CD4-positive, alpha-beta T cell (primary cell): ENCODE measurements around the gene POR. TPM values are rescaled to one million over a fixed set of nuclear protein-coding genes. Genes with fewer than 3 reads are reported as not detected.

Experiments used
- ATAC-seq: fragments of 200-7000 bp; cut with Tn5 transposase; one replicate; pipeline ENCODE4 v1.10.0; 2022; ENCODE audit warnings: mild to moderate bottlenecking; ENCODE audit not compliant: poor library complexity
- CTCF ChIA-PET: fragments of 350-600 bp; sonication (Branson Sonifier 250); formaldehyde crosslinking; loops from one replicate; lab custom pipeline; 2021; ENCODE audit warnings: antibody characterized with exemption, inconsistent platforms; lab: Charles Lee
- POLR2A ChIA-PET: fragments of 350-600 bp; sonication (Branson Sonifier 250); formaldehyde crosslinking; loops from one replicate; lab custom pipeline; 2021; ENCODE audit warnings: antibody characterized with exemption, inconsistent platforms; lab: Charles Lee
- DNase-seq, 14 experiments: peaks; one replicate each; pipeline ENCODE4 v3.0.0-alpha.2; 2013 to 2020; ENCODE audit warnings: mixed read lengths in 2 of 14
- H3K27ac ChIP-seq, 2 donors: one replicate each; pipeline versions ENCODE4 v1.5.1 to v1.7.0; 2013; ENCODE audit warnings: low read length in 2 of 2, low read depth in 1 of 2, mild to moderate bottlenecking in 1 of 2
- H3K27me3 ChIP-seq, 2 experiments: 1 replicate in 1 of 2; 2 replicates in 1 of 2; pipeline versions ENCODE4 v1.6.1 to v1.7.0; 2013; ENCODE audit warnings: low read length in 2 of 2, control low read depth in 1 of 2, mild to moderate bottlenecking in 1 of 2, moderate library complexity in 1 of 2; ENCODE audit not compliant: insufficient read depth in 2 of 2, control insufficient read depth in 1 of 2
- H3K36me3 ChIP-seq: one replicate; pipeline ENCODE4 v1.6.1; 2013; ENCODE audit warnings: low read length, control low read depth; ENCODE audit not compliant: insufficient read depth
- H3K4me1 ChIP-seq: one replicate; pipeline ENCODE4 v1.6.1; 2013; ENCODE audit warnings: low read length, control low read depth; ENCODE audit not compliant: insufficient read depth
- H3K4me3 ChIP-seq: one replicate; pipeline ENCODE4 v1.5.1; 2013; ENCODE audit warnings: mild to moderate bottlenecking, low read length, moderate library complexity
- H3K9me3 ChIP-seq, 2 experiments: 1 replicate in 1 of 2; 2 replicates in 1 of 2; pipeline versions ENCODE4 v1.6.1 to v1.7.0; 2013; ENCODE audit warnings: low read length in 2 of 2, mild to moderate bottlenecking in 2 of 2, control low read depth in 1 of 2, moderate library complexity in 1 of 2; ENCODE audit not compliant: control insufficient read depth in 1 of 2, insufficient read depth in 1 of 2
- H3K27ac Mint-ChIP-seq: one replicate; pipeline ENCODE4 v1.8.0; 2020; ENCODE audit warnings: mixed read lengths
- H3K27me3 Mint-ChIP-seq: one replicate; pipeline ENCODE4 v1.8.0; 2021; ENCODE audit warnings: mixed read lengths
- H3K36me3 Mint-ChIP-seq: one replicate; pipeline ENCODE4 v1.8.0; 2021; ENCODE audit warnings: low read depth, mixed read lengths
- H3K4me1 Mint-ChIP-seq: one replicate; pipeline ENCODE4 v1.8.0; 2021; ENCODE audit warnings: low read depth, mixed read lengths
- H3K4me3 Mint-ChIP-seq: one replicate; pipeline ENCODE4 v1.8.0; 2020; ENCODE audit warnings: mild to moderate bottlenecking, mixed read lengths
- H3K9me3 Mint-ChIP-seq: one replicate; pipeline ENCODE4 v1.8.0; 2020; ENCODE audit warnings: mixed read lengths
- CTCF ChIP-seq: fragments of 200-600 bp; IDR thresholded peaks from one replicate; pipeline ENCODE4 v1.8.0; 2022; ENCODE audit warnings: antibody characterized with exemption, mild to moderate bottlenecking
- intact Hi-C, 2 experiments: fragments of 100-400 bp; cut with DNase I in 1 of 2; cut with micrococcal nuclease in 1 of 2; formaldehyde crosslinking; loops; one replicate each; pipeline versions ENCODE4 v1.15.1 to v1.9.0; 2023 to 2025; cut with DNase I, micrococcal nuclease
- total RNA-seq, 174 experiments: library from RNA in 2 of 174; stranded (reverse) in 2 of 174; gene quantifications; one replicate each; pipeline ENCODE4 v1.2.3 and lab custom pipeline; 2021 to 2026

The POR gene
- total RNA-seq, 2 experiments from 2014 or later, result 44.2 to 54.8 TPM

GRCh38 chr7:75957021-75957736 lies 42.2 kb downstream of the POR start:
- Histone ChIP-seq H3K27ac (no peak overlapping the region), H3K9me3 (no peaks in the 10 kb centered on the region), H3K4me3 (no peak overlapping the region), H3K4me1 (no peaks in the 10 kb centered on the region), H3K27me3 (no peaks in the 10 kb centered on the region), H3K36me3 (peaks cover 35% of the 10 kb centered on the region)
- H3K36me3 Mint-ChIP-seq, result peaks cover 61% of the 10 kb centered on the region
- TF ChIP-seq CTCF, result no peak
- ChIA-PET POLR2A (no interaction called here), CTCF (no interaction called here)
- ATAC-seq (no peak), DNase-seq (no peak)
- H3K4me3 Mint-ChIP-seq, result no peak overlapping the region
- H3K27ac Mint-ChIP-seq, result no peak overlapping the region
- H3K9me3 Mint-ChIP-seq, result no peaks in the 10 kb centered on the region
- intact Hi-C loops, result no loop called here
- peaks cover 3% of the 10 kb centered on the region for H3K4me1 Mint-ChIP-seq
- H3K27me3 Mint-ChIP-seq, result no peaks in the 10 kb centered on the region

GRCh38 chr7:75958802-75959543 lies 44.0 kb downstream of the POR start:
- TF ChIP-seq CTCF, result no peak
- Histone ChIP-seq H3K27ac (no peak overlapping the region), H3K27me3 (no peaks in the 10 kb centered on the region), H3K4me1 (no peaks in the 10 kb centered on the region), H3K36me3 (peaks cover 34% of the 10 kb centered on the region), H3K9me3 (no peaks in the 10 kb centered on the region), H3K4me3 (no peak overlapping the region)
- CTCF ChIA-PET, result no interaction called here
- no peaks in the 10 kb centered on the region for H3K27me3 Mint-ChIP-seq
- ATAC-seq (no peak), DNase-seq (no peak)
- no peaks in the 10 kb centered on the region for H3K9me3 Mint-ChIP-seq
- POLR2A ChIA-PET, result no interaction called here
- no peak overlapping the region for H3K4me3 Mint-ChIP-seq
- peaks cover 65% of the 10 kb centered on the region for H3K36me3 Mint-ChIP-seq
- intact Hi-C loops, result no loop called here
- H3K4me1 Mint-ChIP-seq, result peaks cover 3% of the 10 kb centered on the region
- no peak overlapping the region for H3K27ac Mint-ChIP-seq

- ChIA-PET POLR2A (no interaction called here), CTCF (no interaction called here)
- H3K27ac Mint-ChIP-seq, result no peak overlapping the region
- H3K36me3 ChIP-seq, result peaks cover 29% of the 10 kb centered on the region
- intact Hi-C loops, result no loop called here
- no peaks in the 10 kb centered on the region for H3K27me3 Mint-ChIP-seq
- ATAC-seq (no peak), DNase-seq (no peak)
- no peaks in the 10 kb centered on the region for H3K27me3 ChIP-seq
- H3K27ac ChIP-seq, result no peak overlapping the region
- peaks cover 3% of the 10 kb centered on the region for H3K4me1 Mint-ChIP-seq
- no peak for TF ChIP-seq CTCF
- no peaks in the 10 kb centered on the region for H3K9me3 Mint-ChIP-seq
- H3K4me3 Mint-ChIP-seq, result no peak overlapping the region
- peaks cover 57% of the 10 kb centered on the region for H3K36me3 Mint-ChIP-seq
- H3K4me1 ChIP-seq, result no peaks in the 10 kb centered on the region
- no peak overlapping the region for H3K4me3 ChIP-seq
- H3K9me3 ChIP-seq, result no peaks in the 10 kb centered on the region
Observed at GRCh38 chr7:75960372-75960771, 45.4 kb downstream of the POR start.
